ENCODE data around the gene MED13L.
A peak's percentile ranks its signal among the peaks of the same experiment; 100 is the strongest.

The MED13L gene

GRCh38 chr12:115946867-115947695 lies 330.4 kb downstream of the MED13L start:
- TF ChIP-seq, protein P1, sequence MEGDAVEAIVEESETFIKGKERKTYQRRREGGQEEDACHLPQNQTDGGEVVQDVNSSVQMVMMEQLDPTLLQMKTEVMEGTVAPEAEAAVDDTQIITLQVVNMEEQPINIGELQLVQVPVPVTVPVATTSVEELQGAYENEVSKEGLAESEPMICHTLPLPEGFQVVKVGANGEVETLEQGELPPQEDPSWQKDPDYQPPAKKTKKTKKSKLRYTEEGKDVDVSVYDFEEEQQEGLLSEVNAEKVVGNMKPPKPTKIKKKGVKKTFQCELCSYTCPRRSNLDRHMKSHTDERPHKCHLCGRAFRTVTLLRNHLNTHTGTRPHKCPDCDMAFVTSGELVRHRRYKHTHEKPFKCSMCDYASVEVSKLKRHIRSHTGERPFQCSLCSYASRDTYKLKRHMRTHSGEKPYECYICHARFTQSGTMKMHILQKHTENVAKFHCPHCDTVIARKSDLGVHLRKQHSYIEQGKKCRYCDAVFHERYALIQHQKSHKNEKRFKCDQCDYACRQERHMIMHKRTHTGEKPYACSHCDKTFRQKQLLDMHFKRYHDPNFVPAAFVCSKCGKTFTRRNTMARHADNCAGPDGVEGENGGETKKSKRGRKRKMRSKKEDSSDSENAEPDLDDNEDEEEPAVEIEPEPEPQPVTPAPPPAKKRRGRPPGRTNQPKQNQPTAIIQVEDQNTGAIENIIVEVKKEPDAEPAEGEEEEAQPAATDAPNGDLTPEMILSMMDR (IDR thresholded peaks at IDR 0.05; ENCODE audit: low read depth, low read length): peak; percentile 37
- DNase-seq (ENCODE audit: extremely low read depth, low read depth): no peak

DNA sequence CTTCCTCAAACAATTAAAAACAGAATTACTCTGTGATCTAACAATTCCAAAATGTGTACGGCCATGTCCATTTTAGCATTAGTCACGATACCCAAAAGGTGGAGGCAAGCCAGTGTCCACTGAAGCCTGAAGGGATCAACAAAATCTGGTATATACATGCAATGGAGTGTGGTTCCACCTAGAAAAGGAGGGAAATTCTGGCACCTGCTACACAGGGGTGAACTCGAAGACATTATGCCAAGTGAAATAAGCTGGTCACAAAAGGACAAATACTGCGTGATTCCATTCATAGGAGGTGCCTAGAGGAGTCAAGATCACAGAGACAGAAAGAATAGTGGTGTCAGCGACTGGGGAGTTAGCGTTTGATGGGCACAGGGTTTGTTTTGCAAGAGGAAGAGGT lies 331.4 kb downstream of the MED13L start:
- DNase-seq (ENCODE audit: extremely low read depth, low read depth): no peak
- TF ChIP-seq, protein P1 (IDR thresholded peaks at IDR 0.05; ENCODE audit: low read depth, low read length): no peak

DNA sequence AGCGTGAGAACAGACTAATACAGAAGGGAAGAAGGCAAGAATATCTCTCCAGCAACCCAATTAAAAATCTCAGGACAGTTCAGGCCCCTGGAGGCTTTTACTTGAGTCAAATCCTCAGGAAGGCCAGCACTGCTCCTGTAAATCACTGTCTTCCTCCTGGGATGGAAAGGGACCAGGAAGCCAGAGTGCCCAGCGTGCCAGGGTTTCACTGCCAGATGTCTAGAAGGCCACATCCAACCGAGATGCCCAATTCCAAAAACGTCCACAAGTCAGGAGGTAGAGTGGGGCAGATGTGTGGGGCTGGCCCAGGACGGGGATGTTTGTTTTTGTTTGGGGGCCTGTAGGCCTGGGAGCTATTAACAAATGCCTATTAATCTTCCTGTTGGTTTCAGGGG lies 332.0 kb downstream of the MED13L start:
- DNase-seq (ENCODE audit: extremely low read depth, low read depth): no peak
- TF ChIP-seq, protein P1 (IDR thresholded peaks at IDR 0.05; ENCODE audit: low read depth, low read length): no peak

- TF ChIP-seq, protein P1 (IDR thresholded peaks at IDR 0.05; ENCODE audit: low read depth, low read length): no peak
- DNase-seq (ENCODE audit: extremely low read depth, low read depth): no peak
Measured at GRCh38 chr12:115944837-115945490, 332.5 kb downstream of the MED13L start.

DNA sequence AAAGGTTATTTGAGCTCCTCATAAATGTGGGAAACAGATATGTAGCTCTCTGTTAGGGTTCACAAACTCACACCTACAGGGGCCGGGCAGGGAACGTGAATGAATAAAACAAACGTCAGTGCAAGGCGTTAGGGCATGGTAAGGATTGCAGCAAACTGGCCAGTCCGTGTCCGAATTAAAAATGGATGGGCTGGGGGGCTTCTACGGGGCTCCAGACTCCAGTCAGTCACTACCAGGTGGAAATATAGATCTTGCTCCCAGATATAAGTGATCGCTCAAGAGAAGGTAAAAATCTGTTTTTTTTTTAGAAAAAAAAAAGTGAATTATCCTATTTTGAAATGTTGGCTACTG lies 333.1 kb downstream of the MED13L start:
- TF ChIP-seq, protein P1 (IDR thresholded peaks at IDR 0.05; ENCODE audit: low read depth, low read length): no peak
- no peak for DNase-seq (ENCODE audit: extremely low read depth, low read depth)

GRCh38 chr12:115943630-115944391 lies 333.7 kb downstream of the MED13L start:
- TF ChIP-seq, protein P1 (IDR thresholded peaks at IDR 0.05; ENCODE audit: low read depth, low read length): no peak
- DNase-seq (ENCODE audit: extremely low read depth, low read depth): no peak

GRCh38 chr12:115943310-115943629 lies 334.2 kb downstream of the MED13L start:
- DNase-seq (ENCODE audit: extremely low read depth, low read depth): no peak
- TF ChIP-seq, protein P1 (IDR thresholded peaks at IDR 0.05; ENCODE audit: low read depth, low read length): no peak
